ENCODE data around the gene KRTAP1-3. TPM values are rescaled to one million over a fixed set of nuclear protein-coding genes. Genes with fewer than 3 reads are reported as not detected.
"Not testable (repeated sequence)": the region's sequence is repeated elsewhere in the genome, so short reads cannot be mapped to it uniquely, and the experiment has no call there.

KRTAP1-3 gene
- total and polyA plus RNA-seq, 2 of the 4 experiments (the other 2 are of a cell fraction) = not detected

DNA sequence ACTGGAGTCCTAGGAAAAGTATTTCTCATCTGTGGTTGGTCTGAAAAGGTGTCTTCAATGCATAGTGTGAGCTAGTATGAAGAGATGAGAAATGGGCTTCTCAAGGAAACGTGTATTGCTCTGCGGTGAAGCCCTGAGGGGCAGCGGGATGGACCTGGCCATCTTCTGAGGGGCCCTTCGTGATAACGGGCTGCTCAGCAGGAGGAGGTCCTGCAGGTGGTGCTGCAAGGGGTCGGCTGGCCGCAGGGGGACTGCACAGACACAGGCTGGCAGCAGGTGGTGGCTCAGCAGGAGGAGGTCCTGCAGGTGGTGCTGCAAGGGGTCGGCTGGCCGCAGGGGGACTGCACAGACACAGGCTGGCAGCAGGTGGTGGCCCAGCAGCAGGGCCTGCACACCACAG lies 19.9 kb upstream of the KRTAP1-3 start:
- DNase-seq; dilution Hi-C loops (cut with HindIII; ENCODE audit: low sequenced_read_pairs, unreplicated experiment); POLR2A ChIA-PET (ENCODE audit: unreplicated experiment); H3K79me1 ChIP-seq (ENCODE audit: low read depth in 1 of 2, low read length in 2 of 2); in situ Hi-C loops (cut with MboI; ENCODE audit: low sequenced_read_pairs); H3K4me1 ChIP-seq (ENCODE audit: control insufficient read depth, insufficient read depth, low read length); ATAC-seq (ENCODE audit: low read depth); H2BK5ac ChIP-seq (ENCODE audit: low read depth, low read length, poor library complexity, severe bottlenecking); H3K36me3 ChIP-seq (ENCODE audit: control insufficient read depth, insufficient read depth, low read length); H3K14ac ChIP-seq (replicated peaks; ENCODE audit: low read depth, low read length); H4K5ac ChIP-seq (ENCODE audit: low read depth, low read length); H3K9ac ChIP-seq (ENCODE audit: low read depth, low read length); BruUV-seq (replicated peaks); H3K9me3 ChIP-seq (ENCODE audit: control insufficient read depth, insufficient read depth, low read length); H3K27me3 ChIP-seq (ENCODE audit: control insufficient read depth, insufficient read depth, low read length); H2AFZ ChIP-seq (replicated peaks; ENCODE audit: low read length, poor library complexity); H4K20me1 ChIP-seq (ENCODE audit: insufficient read depth, low read length); H2AK9ac ChIP-seq (replicated peaks; ENCODE audit: low read depth, low read length, poor library complexity); H3K4me2 ChIP-seq (ENCODE audit: low read depth, low read length); H3K56ac ChIP-seq (ENCODE audit: extremely low read depth, insufficient read depth, low read length); H3K18ac ChIP-seq (ENCODE audit: low read depth, low read length); H3K9me1 ChIP-seq (ENCODE audit: insufficient read depth, low read length); H3K27ac ChIP-seq (ENCODE audit: insufficient read depth, low read length); H3K4me3 ChIP-seq (ENCODE audit: insufficient read depth, low read depth, low read length); H2BK20ac ChIP-seq (ENCODE audit: low read depth, low read length); intact Hi-C loops (cut with micrococcal nuclease); H4K8ac ChIP-seq (ENCODE audit: low read depth in 2 of 2, low read length in 2 of 2); H3K23ac ChIP-seq (ENCODE audit: low read depth, low read length); CTCF ChIA-PET: not testable (repeated sequence)
- 0 out of 3 replicates have a peak overlapping the region, but pooled peaks have one; percentile 33 for H2BK15ac ChIP-seq (ENCODE audit: low read depth, low read length)
- H4K91ac ChIP-seq (ENCODE audit: insufficient read depth, low read depth, low read length) = peak overlapping the region; percentile 72
- peak overlapping the region; percentile 49 for H3K4ac ChIP-seq (ENCODE audit: low read depth, low read length)
- peak overlapping the region; percentile 9 for H2BK120ac ChIP-seq (ENCODE audit: low read depth, low read length)
- 60% methylated on average over 1 of the region's 9 CpGs; no CpG with 5 or more reads in 1 of the 2 experiments for WGBS, 2 experiments (ENCODE audit: extremely low coverage in 2 of 2, insufficient read length in 1 of 2)
- H2AK5ac ChIP-seq (ENCODE audit: low read depth, low read length) = peak overlapping the region; percentile 68; the same call in 1 of the 2 replicates

All from IMR-90 (cell line).